Motor neuron (in vitro differentiated cells): ENCODE measurements around the gene PCDHGA8. TPM values are rescaled to one million over a fixed set of nuclear protein-coding genes. Genes with fewer than 3 reads are reported as not detected.
A peak's percentile ranks its signal among the peaks of the same experiment; 100 is the strongest.
"Not testable (repeated sequence)": the region's sequence is repeated elsewhere in the genome, so short reads cannot be mapped to it uniquely, and the experiment has no call there.

Experiments used
- ATAC-seq, 8 experiments: fragments of 200-7000 bp; cut with Tn5 transposase; replicated peaks in 6 of 8; 2 replicates each; pipeline ENCODE4 v1.8.0; 2021; ENCODE audit warnings: mild to moderate bottlenecking in 8 of 8, moderate library complexity in 8 of 8
- H3K27ac ChIP-seq, 2 donors: fragments of 250-450 bp; sonication (Bioruptor Pico); 2 replicates each; pipeline ENCODE4 v1.9.0; 2021; ENCODE audit warnings: antibody characterized with exemption in 2 of 2, mild to moderate bottlenecking in 2 of 2, moderate library complexity in 1 of 2
- H3K4me1 ChIP-seq, 2 donors: fragments of 250-450 bp; sonication (Bioruptor Pico); replicated peaks in 1 of 2; 2 replicates each; pipeline ENCODE4 v1.6.1; 2021; ENCODE audit warnings: antibody characterized with exemption in 2 of 2, mild to moderate bottlenecking in 2 of 2, moderate library complexity in 1 of 2
- H3K4me3 ChIP-seq, 5 donors: fragments of 250-450 bp; sonication (Bioruptor Pico); 2 replicates each; pipeline ENCODE4 v1.9.0; 2021; ENCODE audit warnings: antibody characterized with exemption in 5 of 5, mild to moderate bottlenecking in 5 of 5, moderate library complexity in 4 of 5
- WGBS, 10 experiments: fragments of 450-650 bp; shearing (Covaris generic); methylation state at CpG; one replicate each; pipeline ENCODE4 v1.0.0; 2022; 5-methylcytosine and 5-hydroxymethylcytosine counted together
- in situ Hi-C, 9 experiments: fragments of 400-800 bp; cut with MboI; loops; one replicate each; pipeline ENCODE4 v1.15.0; 2021; ENCODE audit warnings: low sequenced_read_pairs in 9 of 9, low pct_unique_long_range_greater_than_20kb in 2 of 9; ENCODE audit not compliant: unreplicated experiment in 9 of 9
- total RNA-seq, 8 experiments: library from RNA; unstranded; fragments of 300-600 nt; gene quantifications; 2 replicates each; pipeline versions ENCODE4 v1.2.3 to v1.2.4, GENCODE V29; 2022

Gene PCDHGA8
- 1 to 10 TPM in 2 of 8 experiments, under 1 TPM in 6; 0.11 to 5.7 (median 0.57) TPM for total RNA-seq

DNA sequence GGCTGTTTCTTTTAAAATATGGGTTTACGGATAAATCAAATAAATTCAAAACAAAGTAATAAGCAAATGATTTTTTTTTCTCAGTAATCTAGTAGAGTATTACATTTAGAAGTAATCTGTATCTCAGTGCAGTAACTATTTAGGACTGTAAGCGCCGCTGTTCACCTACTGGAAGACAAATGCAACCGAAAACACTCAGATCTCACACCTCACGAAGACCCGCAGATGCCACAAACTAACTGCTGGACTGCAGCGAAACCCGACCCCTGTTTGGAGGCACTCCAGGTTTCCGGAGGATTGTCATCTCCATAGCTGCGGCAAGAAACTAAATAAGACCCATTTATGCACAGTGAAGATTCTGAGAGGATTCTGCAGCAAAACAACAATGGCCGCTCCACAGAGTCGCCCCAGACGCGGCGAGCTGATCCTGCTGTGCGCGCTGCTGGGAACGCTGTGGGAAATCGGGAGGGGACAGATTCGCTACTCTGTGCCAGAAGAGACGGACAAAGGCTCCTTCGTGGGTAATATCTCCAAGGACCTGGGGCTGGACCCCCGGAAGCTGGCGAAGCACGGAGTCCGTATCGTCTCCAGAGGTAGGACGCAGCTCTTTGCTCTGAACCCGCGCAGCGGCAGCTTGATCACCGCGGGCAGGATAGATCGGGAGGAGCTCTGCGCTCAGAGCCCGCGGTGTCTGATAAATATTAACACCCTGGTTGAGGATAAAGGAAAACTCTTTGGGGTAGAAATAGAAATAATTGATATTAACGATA lies at the start of gene PCDHGA8:
PCDHGA8 (plus strand) TSS at position 205 of the 770 bp plus-strand sequence; CDS start at position 386, 181 bp downstream.
- ATAC-seq = no peak
- no peaks in the 10 kb centered on the region for H3K4me1 ChIP-seq
- in situ Hi-C loops = no loop called here
- 15 to 96% (median 83%) methylated on average over 1 to 38 of the region's 38 CpGs for WGBS, 10 experiments
- H3K27ac ChIP-seq = no peak within 1 kb of the TSS
- no peak within 1 kb of the TSS for H3K4me3 ChIP-seq

DNA sequence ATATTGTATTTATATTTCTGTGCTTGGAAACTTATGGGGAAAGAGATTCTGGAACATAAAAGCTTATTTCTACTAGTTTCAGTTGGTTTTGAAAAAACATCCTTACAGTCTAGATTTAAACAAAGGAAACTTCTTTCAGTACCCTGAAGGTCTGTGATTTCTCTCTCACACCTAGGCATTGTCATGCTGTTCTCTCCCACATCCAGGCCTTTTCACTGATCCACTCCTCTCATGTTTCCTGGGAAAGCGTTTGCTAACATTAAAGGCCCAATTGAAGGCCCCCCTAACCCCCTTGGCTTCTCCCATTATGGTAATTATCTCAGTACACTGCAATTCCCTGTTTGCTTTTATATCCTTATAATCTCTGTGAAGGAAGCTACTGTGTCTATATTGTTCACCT lies 49.7 kb upstream of the PCDHGA8 start:
- WGBS, 10 experiments = 0 to 50% (median 29%) methylated on average over 1 of the region's 1 CpG; no CpG with 5 or more reads in 3 of the 10 experiments
- no peak overlapping the region for H3K27ac ChIP-seq
- no peaks in the 10 kb centered on the region for H3K4me1 ChIP-seq
- no peak overlapping the region for H3K4me3 ChIP-seq
- no peak for ATAC-seq
- in situ Hi-C loops = no loop called here

DNA sequence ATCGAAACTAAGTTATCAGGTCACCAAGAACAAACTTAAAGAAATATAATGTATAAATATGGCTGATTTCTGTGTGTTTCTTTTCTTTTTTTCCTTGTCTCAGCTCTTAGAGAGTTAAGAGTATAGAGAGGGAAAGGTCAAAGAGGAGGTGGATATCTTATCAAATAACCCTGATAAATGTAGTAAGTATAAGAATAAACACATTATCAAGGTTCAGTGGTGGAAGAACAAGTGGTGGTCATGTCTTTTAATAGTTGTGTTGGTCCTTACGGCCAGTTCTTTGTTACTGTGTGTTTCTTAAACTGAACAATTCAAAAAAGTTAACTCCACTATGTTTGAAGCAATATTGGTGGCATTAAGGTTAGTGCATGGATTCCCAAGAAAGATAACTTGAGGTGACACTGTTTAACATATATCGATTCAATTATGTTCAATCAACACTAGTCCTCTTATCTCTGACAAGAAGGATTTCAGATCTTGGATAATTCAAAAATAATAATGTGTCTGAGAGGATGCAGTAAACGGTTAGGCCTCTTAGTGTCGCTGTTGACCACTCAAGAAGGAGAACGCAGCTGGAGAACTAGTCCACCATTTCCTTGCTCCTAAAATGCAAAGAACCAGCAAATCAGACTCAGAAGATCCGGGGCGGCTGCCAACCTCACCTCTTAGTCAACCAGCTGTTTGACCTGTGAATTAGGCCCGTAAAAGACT lies 49.0 kb upstream of the PCDHGA8 start, which contains the start of gene PCDHGA3:
PCDHGA3 (plus strand) TSS at position 588 of the 711 bp plus-strand sequence. CDS start 205 bp downstream, outside the sequence.
- ATAC-seq = peak in 3 of 8 experiments; percentile 12 to 69 (median 50)
- WGBS, 10 experiments = 14 to 100% (median 71%) methylated on average over 1 to 8 of the region's 9 CpGs
- Histone ChIP-seq H3K4me3 (no peak within 1 kb of the TSS), H3K27ac (no peak within 1 kb of the TSS), H3K4me1 (no peaks in the 10 kb centered on the region)
- in situ Hi-C loops = no loop called here

DNA sequence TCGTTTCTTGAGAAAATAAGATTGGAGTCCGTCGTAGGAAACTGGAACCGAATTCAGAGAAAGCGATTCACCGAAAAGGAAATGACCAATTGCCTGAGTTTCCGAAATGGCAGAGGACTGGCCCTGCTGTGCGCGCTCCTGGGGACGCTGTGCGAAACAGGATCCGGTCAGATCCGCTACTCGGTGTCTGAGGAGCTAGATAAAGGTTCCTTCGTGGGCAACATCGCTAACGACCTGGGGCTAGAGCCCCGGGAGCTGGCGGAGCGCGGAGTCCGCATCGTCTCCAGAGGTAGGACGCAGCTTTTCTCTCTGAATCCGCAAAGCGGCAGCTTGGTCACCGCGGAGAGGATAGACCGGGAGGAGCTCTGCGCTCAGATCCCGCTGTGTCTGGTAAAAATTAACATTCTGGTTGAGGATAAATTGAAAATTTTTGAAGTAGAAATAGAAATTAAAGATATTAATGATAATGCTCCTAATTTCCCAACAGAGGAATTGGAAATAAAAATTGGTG lies 48.4 kb upstream of the PCDHGA8 start:
- Histone ChIP-seq H3K4me1 (no peaks in the 10 kb centered on the region), H3K27ac (no peak overlapping the region), H3K4me3 (no peak overlapping the region)
- in situ Hi-C loops = no loop called here
- WGBS, 10 experiments = 7 to 92% (median 80%) methylated on average over 1 to 30 of the region's 31 CpGs; no CpG with 5 or more reads in 1 of the 10 experiments
- ATAC-seq = peak in 2 of 8 experiments; percentile 43 to 60

DNA sequence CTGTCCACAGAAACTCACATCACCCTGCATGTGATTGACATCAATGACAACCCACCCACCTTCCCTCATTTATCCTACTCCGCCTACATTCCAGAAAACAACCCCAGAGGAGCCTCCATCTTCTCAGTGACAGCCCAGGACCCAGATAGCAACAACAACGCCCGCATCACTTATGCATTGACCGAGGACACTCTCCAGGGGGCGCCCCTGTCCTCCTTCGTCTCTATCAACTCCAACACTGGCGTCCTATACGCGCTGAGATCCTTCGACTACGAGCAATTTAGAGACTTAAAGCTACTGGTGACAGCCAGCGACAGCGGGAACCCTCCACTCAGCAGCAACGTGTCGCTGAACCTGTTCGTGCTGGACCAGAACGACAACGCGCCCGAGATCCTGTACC lies 47.1 kb upstream of the PCDHGA8 start:
- Histone ChIP-seq H3K4me3 (no peak overlapping the region), H3K27ac (no peak overlapping the region), H3K4me1 (no peaks in the 10 kb centered on the region)
- no peak for ATAC-seq
- in situ Hi-C loops = no loop called here
- WGBS, 10 experiments = 83 to 100% methylated on average over 3 to 7 of the region's 20 CpGs; no CpG with 5 or more reads in 8 of the 10 experiments

DNA sequence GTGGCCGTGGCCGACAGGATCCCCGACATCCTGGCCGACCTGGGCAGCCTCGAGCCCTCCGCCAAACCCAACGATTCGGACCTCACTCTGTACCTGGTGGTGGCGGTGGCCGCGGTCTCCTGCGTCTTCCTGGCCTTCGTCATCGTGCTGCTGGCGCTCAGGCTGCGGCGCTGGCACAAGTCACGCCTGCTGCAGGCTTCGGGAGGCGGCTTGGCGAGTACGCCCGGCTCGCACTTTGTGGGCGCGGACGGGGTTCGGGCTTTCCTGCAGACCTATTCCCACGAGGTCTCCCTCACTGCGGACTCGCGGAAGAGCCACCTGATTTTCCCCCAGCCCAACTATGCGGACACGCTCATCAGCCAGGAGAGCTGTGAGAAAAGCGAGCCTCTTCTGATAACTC lies 46.4 kb upstream of the PCDHGA8 start:
- ATAC-seq, H3K27ac ChIP-seq, H3K4me1 ChIP-seq, in situ Hi-C loops, H3K4me3 ChIP-seq: not testable (repeated sequence)
- 89 to 100% methylated on average over 1 to 3 of the region's 35 CpGs; no CpG with 5 or more reads in 8 of the 10 experiments for WGBS, 10 experiments

DNA sequence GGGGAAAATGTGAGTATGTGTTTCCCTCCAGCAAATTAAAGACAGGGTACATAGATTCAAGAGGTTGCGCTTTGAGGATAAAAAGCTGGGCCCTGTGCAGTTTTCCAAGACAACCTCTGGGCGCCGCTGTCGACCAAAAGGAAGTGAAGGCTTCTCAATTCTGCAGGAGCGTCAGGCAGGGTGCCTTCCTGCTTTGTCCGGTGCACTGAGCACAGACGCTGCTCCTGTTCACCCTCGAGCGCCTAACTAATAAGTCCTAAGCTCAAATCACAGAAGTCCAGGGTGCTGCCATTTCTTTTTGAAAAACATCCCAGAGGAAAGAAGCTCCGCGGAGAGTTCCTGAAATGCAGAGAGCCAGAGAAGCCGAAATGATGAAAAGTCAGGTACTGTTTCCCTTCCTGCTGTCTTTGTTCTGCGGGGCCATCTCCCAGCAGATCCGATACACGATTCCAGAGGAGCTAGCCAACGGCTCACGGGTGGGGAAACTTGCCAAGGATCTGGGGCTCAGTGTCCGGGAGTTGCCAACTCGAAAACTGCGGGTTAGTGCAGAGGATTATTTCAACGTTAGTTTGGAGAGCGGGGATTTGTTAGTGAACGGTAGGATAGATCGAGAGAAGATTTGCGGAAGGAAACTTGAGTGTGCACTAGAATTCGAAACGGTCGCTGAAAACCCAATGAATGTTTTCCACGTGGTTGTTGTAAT lies 42.4 kb upstream of the PCDHGA8 start, which contains the start of gene PCDHGB1:
PCDHGB1 (plus strand) TSS at position 183 of the 703 bp plus-strand sequence; CDS start at position 345, 162 bp downstream.
- H3K4me3 ChIP-seq = no peak within 1 kb of the TSS
- WGBS, 10 experiments = 20 to 95% (median 52%) methylated on average over 4 to 27 of the region's 29 CpGs; no CpG with 5 or more reads in 1 of the 10 experiments
- ATAC-seq = peak in 2 of 8 experiments; percentile 42 to 91
- in situ Hi-C loops = no loop called here
- H3K4me1 ChIP-seq = no peaks in the 10 kb centered on the region
- no peak within 1 kb of the TSS for H3K27ac ChIP-seq

DNA sequence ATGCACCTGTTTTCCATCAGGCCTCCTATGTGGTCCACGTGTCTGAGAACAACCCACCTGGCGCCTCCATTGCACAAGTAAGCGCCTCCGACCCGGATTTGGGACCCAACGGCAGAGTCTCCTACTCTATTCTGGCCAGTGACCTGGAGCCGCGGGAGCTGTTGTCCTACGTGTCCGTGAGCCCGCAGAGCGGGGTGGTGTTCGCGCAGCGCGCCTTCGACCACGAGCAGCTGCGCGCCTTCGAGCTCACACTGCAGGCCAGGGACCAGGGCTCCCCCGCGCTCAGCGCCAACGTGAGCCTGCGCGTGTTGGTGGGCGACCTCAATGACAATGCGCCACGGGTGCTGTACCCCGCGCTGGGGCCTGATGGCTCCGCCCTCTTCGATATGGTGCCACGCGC lies 40.8 kb upstream of the PCDHGA8 start:
- ATAC-seq = no peak
- 80 to 97% (median 93%) methylated on average over 1 to 10 of the region's 36 CpGs; no CpG with 5 or more reads in 7 of the 10 experiments for WGBS, 10 experiments
- no peak overlapping the region for H3K4me3 ChIP-seq

DNA sequence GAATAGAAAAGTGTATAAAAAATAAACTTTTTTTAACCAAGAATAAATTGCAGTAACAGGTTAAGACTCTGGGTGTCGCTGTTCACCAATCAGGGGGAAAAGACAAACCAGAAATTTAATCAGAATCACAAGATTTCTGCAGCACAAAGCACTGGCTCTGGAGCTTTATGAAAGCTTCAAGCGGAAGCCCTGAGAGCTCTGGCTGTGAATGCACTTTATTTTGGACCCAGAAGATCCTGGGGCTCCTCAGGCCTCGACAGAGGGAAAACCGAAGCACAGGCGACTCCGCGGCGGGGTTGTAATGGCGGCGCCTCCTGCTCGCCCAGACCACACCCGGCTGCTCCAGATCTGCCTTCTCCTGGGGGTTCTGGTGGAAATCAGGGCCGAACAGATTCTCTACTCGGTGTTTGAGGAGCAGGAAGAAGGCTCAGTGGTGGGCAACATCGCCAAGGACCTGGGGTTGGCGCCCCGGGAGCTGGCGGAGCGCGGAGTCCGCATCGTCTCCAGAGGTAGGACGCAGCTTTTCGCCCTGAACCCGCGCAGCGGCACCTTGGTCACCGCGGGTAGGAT lies 37.4 kb upstream of the PCDHGA8 start, which contains the start of gene PCDHGA4:
PCDHGA4 (plus strand) TSS at position 122 of the 570 bp plus-strand sequence; CDS start at position 209, 87 bp downstream.
- ATAC-seq = peak in 1 of 8 experiments; percentile 23
- in situ Hi-C loops = no loop called here
- WGBS, 10 experiments = 0 to 90% (median 30%) methylated on average over 1 to 16 of the region's 29 CpGs; no CpG with 5 or more reads in 1 of the 10 experiments
- Histone ChIP-seq H3K4me1 (no peaks in the 10 kb centered on the region), H3K27ac (no peak within 1 kb of the TSS), H3K4me3 (no peak within 1 kb of the TSS)

More for the DNA sequence above, 40.8 kb upstream of the PCDHGA8 start:
- no peaks in the 10 kb centered on the region for H3K4me1 ChIP-seq
- no peak overlapping the region for H3K27ac ChIP-seq
- in situ Hi-C loops = no loop called here

DNA sequence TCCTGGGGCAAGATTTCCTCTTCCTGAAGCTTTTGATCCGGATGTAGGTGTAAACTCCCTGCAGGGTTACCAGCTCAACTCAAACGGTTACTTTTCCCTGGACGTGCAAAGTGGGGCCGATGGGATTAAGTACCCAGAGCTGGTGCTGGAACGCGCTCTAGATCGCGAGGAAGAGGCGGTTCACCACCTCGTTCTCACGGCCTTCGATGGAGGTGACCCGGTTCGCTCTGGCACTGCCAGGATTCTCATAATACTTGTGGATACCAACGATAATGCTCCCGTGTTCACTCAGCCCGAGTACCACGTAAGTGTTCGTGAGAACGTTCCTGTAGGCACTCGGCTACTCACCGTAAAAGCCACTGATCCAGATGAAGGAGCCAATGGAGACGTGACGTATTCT lies 36.8 kb upstream of the PCDHGA8 start:
- H3K4me3 ChIP-seq = no peak overlapping the region
- in situ Hi-C loops = no loop called here
- ATAC-seq = no peak
- no peaks in the 10 kb centered on the region for H3K4me1 ChIP-seq
- H3K27ac ChIP-seq = no peak overlapping the region
- WGBS, 10 experiments = 47 to 100% (median 87%) methylated on average over 1 to 18 of the region's 24 CpGs; no CpG with 5 or more reads in 3 of the 10 experiments

DNA sequence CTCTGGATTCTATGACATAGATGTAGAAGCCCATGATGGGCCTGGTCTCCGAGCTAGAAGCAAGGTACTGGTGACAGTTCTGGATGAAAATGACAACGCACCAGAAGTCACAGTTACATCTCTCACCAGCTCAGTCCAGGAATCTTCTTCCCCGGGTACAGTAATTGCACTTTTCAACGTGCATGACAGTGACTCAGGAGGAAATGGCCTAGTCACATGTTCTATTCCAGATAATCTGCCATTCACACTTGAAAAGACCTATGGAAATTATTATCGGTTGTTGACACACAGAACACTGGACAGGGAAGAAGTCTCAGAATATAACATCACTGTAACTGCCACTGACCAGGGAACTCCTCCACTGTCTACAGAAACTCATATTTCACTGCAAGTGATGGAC lies 36.3 kb upstream of the PCDHGA8 start:
- Histone ChIP-seq H3K4me3 (no peak overlapping the region), H3K27ac (no peak overlapping the region), H3K4me1 (no peaks in the 10 kb centered on the region)
- in situ Hi-C loops = no loop called here
- ATAC-seq = no peak
- WGBS, 10 experiments = 34 to 92% (median 78%) methylated on average over 2 to 4 of the region's 5 CpGs; no CpG with 5 or more reads in 4 of the 10 experiments

DNA sequence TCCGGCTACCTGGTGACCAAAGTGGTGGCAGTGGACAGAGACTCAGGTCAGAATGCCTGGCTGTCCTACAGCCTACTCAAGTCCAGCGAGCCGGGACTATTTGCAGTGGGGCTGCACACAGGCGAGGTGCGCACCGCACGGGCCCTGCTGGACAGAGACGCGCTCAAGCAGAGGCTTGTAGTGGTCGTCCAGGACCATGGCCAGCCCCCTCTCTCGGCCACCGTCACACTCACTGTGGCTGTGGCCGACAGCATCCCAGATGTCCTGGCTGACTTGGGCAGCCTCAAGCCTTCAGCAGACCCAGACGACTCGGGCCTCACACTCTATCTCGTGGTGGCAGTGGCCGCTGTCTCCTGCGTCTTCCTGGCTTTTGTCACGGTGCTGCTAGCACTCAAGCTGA lies 35.5 kb upstream of the PCDHGA8 start:
- in situ Hi-C loops = no loop called here
- Histone ChIP-seq H3K27ac (no peak overlapping the region), H3K4me1 (no peaks in the 10 kb centered on the region), H3K4me3 (no peak overlapping the region)
- WGBS, 10 experiments = 51 to 90% methylated on average over 2 to 6 of the region's 19 CpGs; no CpG with 5 or more reads in 8 of the 10 experiments
- ATAC-seq = no peak
